SK-N-SH treated with all-trans-retinoic acid at 6 μM for 48 hours (cell line): ENCODE results near the gene MBNL2.

Source experiments
- ATAC-seq: fragments of 200-7000 bp; cut with Tn5 transposase; 3 replicates; pipeline ENCODE4 v1.9.1; 2020; ENCODE audit warnings: mild to moderate bottlenecking, moderate library complexity
- ARNTL ChIP-seq: fragments of 450-650 bp; formaldehyde crosslinking; IDR thresholded peaks from 2 replicates; pipeline ENCODE4 v1.5.0; 2020; ENCODE audit warnings: low read depth, mild to moderate bottlenecking, moderate library complexity, borderline replicate concordance
- BACH2 ChIP-seq: fragments of 250-450 bp; sonication (Bioruptor Pico); IDR thresholded peaks from 2 replicates; pipeline ENCODE4 v1.9.0; 2021; ENCODE audit warnings: mild to moderate bottlenecking, borderline replicate concordance
- CSDC2 ChIP-seq: fragments of 250-450 bp; sonication (Bioruptor Pico); IDR thresholded peaks from 2 replicates; pipeline ENCODE4 v1.5.0; 2020; ENCODE audit warnings: mild to moderate bottlenecking, moderate library complexity
- ESRRG ChIP-seq: fragments of 250-450 bp; sonication (Bioruptor Pico); IDR thresholded peaks from 2 replicates; pipeline ENCODE4 v1.6.1; 2021; ENCODE audit warnings: mild to moderate bottlenecking
- GLIS3 ChIP-seq: fragments of 250-450 bp; sonication (Bioruptor Pico); IDR thresholded peaks from 2 replicates; pipeline ENCODE4 v1.5.0; 2020; ENCODE audit warnings: mild to moderate bottlenecking, moderate library complexity
- ISL1 ChIP-seq: fragments of 250-450 bp; sonication (Bioruptor Pico); IDR thresholded peaks from 2 replicates; pipeline ENCODE4 v2.1.2; 2022; ENCODE audit warnings: mild to moderate bottlenecking, moderate library complexity
- OSR1 ChIP-seq: fragments of 250-450 bp; sonication (Bioruptor Pico); IDR thresholded peaks from 2 replicates; pipeline ENCODE4 v1.8.0; 2022; ENCODE audit warnings: moderate library complexity, mild to moderate bottlenecking, inconsistent platforms
- PPARA ChIP-seq: fragments of 250-450 bp; sonication (Bioruptor Pico); IDR thresholded peaks from 2 replicates; pipeline ENCODE4 v1.5.0; 2020; ENCODE audit warnings: mild to moderate bottlenecking, borderline replicate concordance
- RARB ChIP-seq: fragments of 250-450 bp; sonication (Bioruptor Pico); IDR thresholded peaks from 2 replicates; pipeline ENCODE4 v1.8.0; 2021; ENCODE audit warnings: mild to moderate bottlenecking, moderate library complexity
- SNAI2 ChIP-seq: fragments of 250-450 bp; sonication (Bioruptor Pico); IDR thresholded peaks from 2 replicates; pipeline ENCODE4 v1.5.0; 2020; ENCODE audit warnings: mild to moderate bottlenecking, moderate library complexity
- TCF4 ChIP-seq: fragments of 250-450 bp; sonication (Bioruptor Pico); IDR thresholded peaks from 2 replicates; pipeline ENCODE4 v1.8.0; 2021; ENCODE audit warnings: mild to moderate bottlenecking, moderate library complexity, borderline replicate concordance
- TOX ChIP-seq: fragments of 250-450 bp; sonication (Bioruptor Pico); IDR thresholded peaks from 2 replicates; pipeline ENCODE4 v1.8.0; 2021; ENCODE audit warnings: mild to moderate bottlenecking, moderate library complexity, borderline replicate concordance
- ZFP3 ChIP-seq: fragments of 250-450 bp; sonication (Bioruptor Pico); IDR thresholded peaks from 2 replicates; pipeline ENCODE4 v1.5.0; 2020; ENCODE audit warnings: mild to moderate bottlenecking, moderate library complexity
- ZFP30 ChIP-seq: fragments of 450-650 bp; formaldehyde crosslinking; IDR thresholded peaks from 2 replicates; pipeline ENCODE4 v1.5.0; 2022; ENCODE audit warnings: mild to moderate bottlenecking, moderate library complexity
- ZNF565 ChIP-seq: fragments of 450-650 bp; formaldehyde crosslinking; conservative IDR thresholded peaks from 2 replicates; pipeline ENCODE4 v1.5.0; 2020; ENCODE audit warnings: low read depth, mild to moderate bottlenecking, moderate library complexity
- ZNF70 ChIP-seq: fragments of 450-650 bp; formaldehyde crosslinking; IDR thresholded peaks from 2 replicates; pipeline ENCODE4 v1.5.0; 2020; ENCODE audit warnings: mild to moderate bottlenecking, moderate library complexity
- ZNF8 ChIP-seq: fragments of 450-650 bp; formaldehyde crosslinking; IDR thresholded peaks from 2 replicates; pipeline ENCODE4 v1.5.0; 2020; ENCODE audit warnings: mild to moderate bottlenecking, moderate library complexity
- TF ChIP-seq, protein P1 (sequence below): fragments of 250-450 bp; sonication (Bioruptor Pico); IDR thresholded peaks from 2 replicates; pipeline ENCODE4 v1.8.0; 2021; ENCODE audit warnings: low read depth, mild to moderate bottlenecking, moderate library complexity, borderline replicate concordance
- TF ChIP-seq, protein P2 (sequence below): fragments of 250-450 bp; sonication (Bioruptor Pico); IDR thresholded peaks from 2 replicates; pipeline ENCODE4 v1.5.0; 2020; ENCODE audit warnings: mild to moderate bottlenecking, moderate library complexity
- TF ChIP-seq, protein P3 (sequence below): fragments of 250-450 bp; sonication (Bioruptor Pico); IDR thresholded peaks from 2 replicates; pipeline ENCODE4 v1.8.0; 2020; ENCODE audit warnings: mild to moderate bottlenecking, moderate library complexity, borderline replicate concordance
- TF ChIP-seq, protein P4 (sequence below): fragments of 250-450 bp; sonication (Bioruptor Pico); IDR thresholded peaks from 2 replicates; pipeline ENCODE4 v1.5.1; 2021; ENCODE audit warnings: mild to moderate bottlenecking, moderate library complexity
- TF ChIP-seq, protein P5 (sequence below): fragments of 250-450 bp; sonication (Bioruptor Pico); IDR thresholded peaks from 2 replicates; pipeline ENCODE4 v1.5.1; 2020; ENCODE audit warnings: low read depth, mild to moderate bottlenecking, moderate library complexity

The MBNL2 gene

DNA sequence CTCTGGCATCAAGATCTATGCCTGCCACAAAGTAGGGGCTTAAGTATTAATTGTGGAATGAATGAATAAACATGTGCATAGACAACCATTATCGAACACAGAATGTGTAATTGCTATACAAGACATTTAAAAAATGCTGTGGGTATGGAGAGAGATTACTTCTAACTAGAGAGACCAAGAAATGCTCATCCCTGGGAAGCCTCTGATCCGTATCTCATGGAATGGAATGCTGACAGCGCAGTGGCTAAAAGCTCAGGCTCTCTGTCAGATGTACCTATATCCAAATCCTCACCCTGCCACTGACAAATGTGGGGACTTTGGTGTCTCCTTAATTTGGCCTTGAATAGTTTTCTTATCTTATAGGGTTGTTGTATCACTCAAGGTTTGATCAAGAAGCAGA is 22.7 kb upstream of the MBNL2 start:
- no peak for TF ChIP-seq ZFP30
- TF ChIP-seq, protein P1, sequence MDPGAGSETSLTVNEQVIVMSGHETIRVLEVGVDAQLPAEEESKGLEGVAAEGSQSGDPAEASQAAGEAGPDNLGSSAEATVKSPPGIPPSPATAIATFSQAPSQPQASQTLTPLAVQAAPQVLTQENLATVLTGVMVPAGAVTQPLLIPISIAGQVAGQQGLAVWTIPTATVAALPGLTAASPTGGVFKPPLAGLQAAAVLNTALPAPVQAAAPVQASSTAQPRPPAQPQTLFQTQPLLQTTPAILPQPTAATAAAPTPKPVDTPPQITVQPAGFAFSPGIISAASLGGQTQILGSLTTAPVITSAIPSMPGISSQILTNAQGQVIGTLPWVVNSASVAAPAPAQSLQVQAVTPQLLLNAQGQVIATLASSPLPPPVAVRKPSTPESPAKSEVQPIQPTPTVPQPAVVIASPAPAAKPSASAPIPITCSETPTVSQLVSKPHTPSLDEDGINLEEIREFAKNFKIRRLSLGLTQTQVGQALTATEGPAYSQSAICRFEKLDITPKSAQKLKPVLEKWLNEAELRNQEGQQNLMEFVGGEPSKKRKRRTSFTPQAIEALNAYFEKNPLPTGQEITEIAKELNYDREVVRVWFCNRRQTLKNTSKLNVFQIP (CRISPR knock-in tag), result no peak
- TF ChIP-seq, protein P2, sequence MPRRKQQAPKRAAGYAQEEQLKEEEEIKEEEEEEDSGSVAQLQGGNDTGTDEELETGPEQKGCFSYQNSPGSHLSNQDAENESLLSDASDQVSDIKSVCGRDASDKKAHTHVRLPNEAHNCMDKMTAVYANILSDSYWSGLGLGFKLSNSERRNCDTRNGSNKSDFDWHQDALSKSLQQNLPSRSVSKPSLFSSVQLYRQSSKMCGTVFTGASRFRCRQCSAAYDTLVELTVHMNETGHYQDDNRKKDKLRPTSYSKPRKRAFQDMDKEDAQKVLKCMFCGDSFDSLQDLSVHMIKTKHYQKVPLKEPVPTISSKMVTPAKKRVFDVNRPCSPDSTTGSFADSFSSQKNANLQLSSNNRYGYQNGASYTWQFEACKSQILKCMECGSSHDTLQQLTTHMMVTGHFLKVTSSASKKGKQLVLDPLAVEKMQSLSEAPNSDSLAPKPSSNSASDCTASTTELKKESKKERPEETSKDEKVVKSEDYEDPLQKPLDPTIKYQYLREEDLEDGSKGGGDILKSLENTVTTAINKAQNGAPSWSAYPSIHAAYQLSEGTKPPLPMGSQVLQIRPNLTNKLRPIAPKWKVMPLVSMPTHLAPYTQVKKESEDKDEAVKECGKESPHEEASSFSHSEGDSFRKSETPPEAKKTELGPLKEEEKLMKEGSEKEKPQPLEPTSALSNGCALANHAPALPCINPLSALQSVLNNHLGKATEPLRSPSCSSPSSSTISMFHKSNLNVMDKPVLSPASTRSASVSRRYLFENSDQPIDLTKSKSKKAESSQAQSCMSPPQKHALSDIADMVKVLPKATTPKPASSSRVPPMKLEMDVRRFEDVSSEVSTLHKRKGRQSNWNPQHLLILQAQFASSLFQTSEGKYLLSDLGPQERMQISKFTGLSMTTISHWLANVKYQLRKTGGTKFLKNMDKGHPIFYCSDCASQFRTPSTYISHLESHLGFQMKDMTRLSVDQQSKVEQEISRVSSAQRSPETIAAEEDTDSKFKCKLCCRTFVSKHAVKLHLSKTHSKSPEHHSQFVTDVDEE (CRISPR knock-in tag), result no peak
- TF ChIP-seq GLIS3, result no peak
- no peak for TF ChIP-seq ZNF70 (CRISPR knock-in tag)
- TF ChIP-seq ZNF8 (CRISPR knock-in tag), result no peak
- TF ChIP-seq ESRRG (CRISPR knock-in tag), result no peak
- TF ChIP-seq SNAI2 (CRISPR knock-in tag), result no peak
- TF ChIP-seq, protein P3, sequence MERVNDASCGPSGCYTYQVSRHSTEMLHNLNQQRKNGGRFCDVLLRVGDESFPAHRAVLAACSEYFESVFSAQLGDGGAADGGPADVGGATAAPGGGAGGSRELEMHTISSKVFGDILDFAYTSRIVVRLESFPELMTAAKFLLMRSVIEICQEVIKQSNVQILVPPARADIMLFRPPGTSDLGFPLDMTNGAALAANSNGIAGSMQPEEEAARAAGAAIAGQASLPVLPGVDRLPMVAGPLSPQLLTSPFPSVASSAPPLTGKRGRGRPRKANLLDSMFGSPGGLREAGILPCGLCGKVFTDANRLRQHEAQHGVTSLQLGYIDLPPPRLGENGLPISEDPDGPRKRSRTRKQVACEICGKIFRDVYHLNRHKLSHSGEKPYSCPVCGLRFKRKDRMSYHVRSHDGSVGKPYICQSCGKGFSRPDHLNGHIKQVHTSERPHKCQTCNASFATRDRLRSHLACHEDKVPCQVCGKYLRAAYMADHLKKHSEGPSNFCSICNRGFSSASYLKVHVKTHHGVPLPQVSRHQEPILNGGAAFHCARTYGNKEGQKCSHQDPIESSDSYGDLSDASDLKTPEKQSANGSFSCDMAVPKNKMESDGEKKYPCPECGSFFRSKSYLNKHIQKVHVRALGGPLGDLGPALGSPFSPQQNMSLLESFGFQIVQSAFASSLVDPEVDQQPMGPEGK (CRISPR knock-in tag), result no peak
- no peak for TF ChIP-seq ISL1
- no peak for TF ChIP-seq OSR1 (CRISPR knock-in tag)
- no peak for ATAC-seq

DNA sequence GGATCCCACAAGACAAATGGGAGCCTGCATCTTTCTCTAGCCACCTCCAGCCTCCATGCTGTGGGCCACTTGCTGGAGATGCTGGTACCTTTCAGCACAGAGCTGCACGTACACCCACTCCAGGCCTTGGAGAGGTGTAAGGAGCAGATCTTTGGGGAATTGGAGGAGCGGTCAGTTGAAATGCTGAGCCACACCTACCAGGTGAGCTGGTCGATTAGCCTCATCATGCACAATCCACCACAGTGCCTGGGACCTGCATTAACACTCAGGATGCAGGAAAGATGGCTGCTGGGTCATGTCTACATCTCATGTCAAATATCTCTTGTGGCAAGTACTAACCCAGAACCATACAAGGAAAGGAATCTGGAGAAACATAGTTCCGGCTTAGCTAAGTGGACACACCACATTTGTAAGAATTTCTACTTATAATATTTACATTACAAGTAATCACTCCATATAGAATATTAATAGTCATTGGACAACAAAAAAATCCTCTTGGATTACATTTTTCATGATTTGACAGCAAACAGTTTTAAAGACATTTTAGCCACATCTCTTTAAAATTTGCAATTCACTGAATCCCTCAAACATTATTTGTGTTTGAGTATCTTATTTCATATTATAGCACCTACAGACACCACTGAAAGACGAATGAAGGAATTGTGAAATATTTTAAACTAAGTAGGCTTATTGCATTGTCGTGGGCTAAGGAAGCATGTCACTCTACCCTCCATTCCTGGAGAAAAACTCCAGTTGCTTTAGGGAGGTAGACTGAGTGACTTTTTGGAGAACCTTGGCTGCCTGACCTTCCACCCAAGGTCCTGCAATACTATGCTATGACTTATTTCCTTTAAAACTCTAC is 21.8 kb upstream of the MBNL2 start:
- ATAC-seq, result no peak
- TF ChIP-seq, protein P1 (CRISPR knock-in tag), result no peak
- TF ChIP-seq BACH2 (no peak), ESRRG (CRISPR knock-in tag) (no peak), ZNF8 (CRISPR knock-in tag) (no peak), ARNTL (CRISPR knock-in tag) (no peak), ZNF565 (no peak), TCF4 (CRISPR knock-in tag) (no peak), RARB (CRISPR knock-in tag) (no peak), TOX (CRISPR knock-in tag) (no peak), GLIS3 (no peak), SNAI2 (CRISPR knock-in tag) (no peak), ISL1 (no peak), ZFP30 (no peak), ZFP3 (no peak), PPARA (CRISPR knock-in tag) (no peak), ZNF70 (CRISPR knock-in tag) (no peak), CSDC2 (CRISPR knock-in tag) (no peak)
- TF ChIP-seq, protein P4, sequence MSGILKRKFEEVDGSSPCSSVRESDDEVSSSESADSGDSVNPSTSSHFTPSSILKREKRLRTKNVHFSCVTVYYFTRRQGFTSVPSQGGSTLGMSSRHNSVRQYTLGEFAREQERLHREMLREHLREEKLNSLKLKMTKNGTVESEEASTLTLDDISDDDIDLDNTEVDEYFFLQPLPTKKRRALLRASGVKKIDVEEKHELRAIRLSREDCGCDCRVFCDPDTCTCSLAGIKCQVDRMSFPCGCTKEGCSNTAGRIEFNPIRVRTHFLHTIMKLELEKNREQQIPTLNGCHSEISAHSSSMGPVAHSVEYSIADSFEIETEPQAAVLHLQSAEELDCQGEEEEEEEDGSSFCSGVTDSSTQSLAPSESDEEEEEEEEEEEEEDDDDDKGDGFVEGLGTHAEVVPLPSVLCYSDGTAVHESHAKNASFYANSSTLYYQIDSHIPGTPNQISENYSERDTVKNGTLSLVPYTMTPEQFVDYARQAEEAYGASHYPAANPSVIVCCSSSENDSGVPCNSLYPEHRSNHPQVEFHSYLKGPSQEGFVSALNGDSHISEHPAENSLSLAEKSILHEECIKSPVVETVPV (CRISPR knock-in tag), result no peak
- TF ChIP-seq, protein P5, sequence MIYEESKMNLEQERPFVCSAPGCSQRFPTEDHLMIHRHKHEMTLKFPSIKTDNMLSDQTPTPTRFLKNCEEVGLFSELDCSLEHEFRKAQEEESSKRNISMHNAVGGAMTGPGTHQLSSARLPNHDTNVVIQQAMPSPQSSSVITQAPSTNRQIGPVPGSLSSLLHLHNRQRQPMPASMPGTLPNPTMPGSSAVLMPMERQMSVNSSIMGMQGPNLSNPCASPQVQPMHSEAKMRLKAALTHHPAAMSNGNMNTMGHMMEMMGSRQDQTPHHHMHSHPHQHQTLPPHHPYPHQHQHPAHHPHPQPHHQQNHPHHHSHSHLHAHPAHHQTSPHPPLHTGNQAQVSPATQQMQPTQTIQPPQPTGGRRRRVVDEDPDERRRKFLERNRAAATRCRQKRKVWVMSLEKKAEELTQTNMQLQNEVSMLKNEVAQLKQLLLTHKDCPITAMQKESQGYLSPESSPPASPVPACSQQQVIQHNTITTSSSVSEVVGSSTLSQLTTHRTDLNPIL, result no peak
- TF ChIP-seq, protein P2 (CRISPR knock-in tag), result no peak
